Measurements from ENCODE around the gene IFNAR1. TPM values are rescaled to one million over a fixed set of nuclear protein-coding genes. Genes with fewer than 3 reads are reported as not detected.
"Not testable (repeated sequence)": the region's sequence is repeated elsewhere in the genome, so short reads cannot be mapped to it uniquely, and the experiment has no call there.

Gene IFNAR1
- total and polyA plus RNA-seq, 2 donors (not counting 3 experiments of a cell fraction or from before 2014, with no cell fraction given): 16.2 to 47.8 TPM

GRCh38 chr21:33362044-33362555, 37.3 kb downstream of the IFNAR1 start:
- no peak overlapping the region for H2AFZ ChIP-seq (ENCODE audit: low read depth, low read length)
- H3K27ac ChIP-seq (ENCODE audit: insufficient read depth, low read depth, low read length): no peak overlapping the region
- H3K36me3 ChIP-seq (ENCODE audit: control insufficient read depth in 2 of 2, extremely low read depth in 1 of 2, insufficient read depth in 2 of 2, low read length in 2 of 2): no peaks in the 10 kb centered on the region
- H3K9me3 ChIP-seq (replicated peaks; ENCODE audit: control insufficient read depth, insufficient read depth, low read length): peaks cover under 1% of the 10 kb centered on the region
- no peaks in the 10 kb centered on the region for H4K20me1 ChIP-seq (replicated peaks; ENCODE audit: control insufficient read depth, extremely low read depth, insufficient read depth, low read length)
- H3K4me2 ChIP-seq (ENCODE audit: insufficient read depth, low read length): no peak overlapping the region
- TF ChIP-seq POLR2A (IDR thresholded peaks at IDR 0.05; ENCODE audit: low read depth, low read length) (no peak), MYC (IDR thresholded peaks at IDR 0.05; ENCODE audit: low read depth, low read length) (no peak), JUN (IDR thresholded peaks at IDR 0.05; ENCODE audit: borderline replicate concordance, insufficient read depth, insufficient read length, low read depth) (no peak), MAX (IDR thresholded peaks at IDR 0.05; ENCODE audit: insufficient read depth, insufficient read length) (no peak), EZH2 (IDR thresholded peaks at IDR 0.05; ENCODE audit: borderline replicate concordance, low read depth, low read length, severe bottlenecking) (no peak), POLR2AphosphoS5 (IDR thresholded peaks at IDR 0.05; ENCODE audit: insufficient read depth, low read depth, low read length) (no peak), GATA2 (IDR thresholded peaks at IDR 0.05; ENCODE audit: insufficient read depth, insufficient read length, low read depth, low read length) (no peak), FOS (IDR thresholded peaks at IDR 0.05; ENCODE audit: borderline replicate concordance, insufficient read depth, low read length) (no peak)
- TF ChIP-seq, protein P1, sequence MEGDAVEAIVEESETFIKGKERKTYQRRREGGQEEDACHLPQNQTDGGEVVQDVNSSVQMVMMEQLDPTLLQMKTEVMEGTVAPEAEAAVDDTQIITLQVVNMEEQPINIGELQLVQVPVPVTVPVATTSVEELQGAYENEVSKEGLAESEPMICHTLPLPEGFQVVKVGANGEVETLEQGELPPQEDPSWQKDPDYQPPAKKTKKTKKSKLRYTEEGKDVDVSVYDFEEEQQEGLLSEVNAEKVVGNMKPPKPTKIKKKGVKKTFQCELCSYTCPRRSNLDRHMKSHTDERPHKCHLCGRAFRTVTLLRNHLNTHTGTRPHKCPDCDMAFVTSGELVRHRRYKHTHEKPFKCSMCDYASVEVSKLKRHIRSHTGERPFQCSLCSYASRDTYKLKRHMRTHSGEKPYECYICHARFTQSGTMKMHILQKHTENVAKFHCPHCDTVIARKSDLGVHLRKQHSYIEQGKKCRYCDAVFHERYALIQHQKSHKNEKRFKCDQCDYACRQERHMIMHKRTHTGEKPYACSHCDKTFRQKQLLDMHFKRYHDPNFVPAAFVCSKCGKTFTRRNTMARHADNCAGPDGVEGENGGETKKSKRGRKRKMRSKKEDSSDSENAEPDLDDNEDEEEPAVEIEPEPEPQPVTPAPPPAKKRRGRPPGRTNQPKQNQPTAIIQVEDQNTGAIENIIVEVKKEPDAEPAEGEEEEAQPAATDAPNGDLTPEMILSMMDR (IDR thresholded peaks at IDR 0.05; ENCODE audit: extremely low read depth in 1 of 2, insufficient read depth in 1 of 2, low read depth in 1 of 2, low read length in 2 of 2): no peak
- peaks cover 16% of the 10 kb centered on the region for H3K4me1 ChIP-seq (ENCODE audit: control insufficient read depth, extremely low read depth, insufficient read depth, low read length)
- FAIRE-seq: no peak
- DNase-seq (ENCODE audit: low read depth, low spot score): no peak
- no peaks in the 10 kb centered on the region for H3K79me2 ChIP-seq (ENCODE audit: control insufficient read depth, insufficient read depth, low read length)
- POLR2A ChIA-PET: interaction anchor here (2.3 kb wide), 1 partner anchor 37 kb away, joined by 5 read pairs; the partner anchor contains the start of gene IFNAR1
- no peaks in the 10 kb centered on the region for H3K9me1 ChIP-seq (replicated peaks; ENCODE audit: control insufficient read depth, extremely low read depth, insufficient read depth, low read length)
- no peaks in the 10 kb centered on the region for H3K27me3 ChIP-seq (ENCODE audit: control insufficient read depth in 2 of 2, insufficient read depth in 2 of 2, low read length in 2 of 2)
- intact Hi-C loops (cut with micrococcal nuclease): no loop called here
- BruUV-seq (replicated peaks): no TSS peak
- dilution Hi-C loops (cut with MboI; ENCODE audit: extremely low pct_ligation_motif_present, low sequenced_read_pairs): no loop called here
- no peak overlapping the region for H3K4me3 ChIP-seq (replicated peaks in 1 of 3; ENCODE audit: insufficient read depth in 1 of 3, low read depth in 1 of 3, low read length in 3 of 3)
- no peak overlapping the region for H3K9ac ChIP-seq (replicated peaks; ENCODE audit: extremely low read depth, insufficient read depth, low read length)
- CTCF ChIA-PET: interaction anchor here (0.6 to 5.6 kb wide), 41 partner anchors 9 to 244 kb away, joined by 3 to 74 read pairs (median 6); partner anchors contain the start of genes IFNAR1 and IL10RB

DNA sequence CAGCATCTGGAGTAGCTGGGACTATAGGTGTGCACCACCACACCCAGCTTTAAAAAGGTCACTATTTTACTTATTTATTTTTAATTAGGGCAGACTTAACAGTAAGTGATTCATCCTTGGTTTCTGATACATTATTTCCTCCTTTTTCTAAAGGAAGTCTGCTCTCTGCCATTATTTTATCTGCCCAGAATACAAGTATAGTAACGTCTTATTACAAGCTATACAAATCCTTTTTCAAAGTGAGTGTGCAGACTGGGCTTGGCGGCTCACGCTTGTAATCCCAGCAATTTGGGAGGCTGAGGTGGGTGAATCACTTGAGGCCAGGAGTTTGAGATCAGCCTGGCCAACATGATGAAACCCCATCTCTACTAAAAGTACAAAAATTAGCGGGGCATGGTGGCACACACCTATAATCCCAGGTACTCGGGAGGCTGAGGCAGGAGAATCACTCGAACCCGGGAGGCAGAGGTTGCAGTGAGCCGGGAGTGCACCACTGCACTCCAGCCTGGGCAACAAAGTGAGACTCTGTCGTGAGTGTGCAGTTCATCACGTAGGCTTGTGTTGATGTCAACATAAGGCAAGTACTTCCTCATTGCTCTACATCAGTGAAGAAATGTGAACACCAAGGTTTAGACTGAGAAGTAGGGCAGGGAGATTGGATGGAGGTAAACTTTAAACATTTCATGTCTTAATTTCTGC, 39.3 kb downstream of the IFNAR1 start:
- H3K27me3 ChIP-seq (ENCODE audit: control insufficient read depth in 2 of 2, insufficient read depth in 2 of 2, low read length in 2 of 2); H3K4me3 ChIP-seq (replicated peaks in 1 of 3; ENCODE audit: insufficient read depth in 1 of 3, low read depth in 1 of 3, low read length in 3 of 3); H2AFZ ChIP-seq (ENCODE audit: low read depth, low read length); H3K79me2 ChIP-seq (ENCODE audit: control insufficient read depth, insufficient read depth, low read length); H3K27ac ChIP-seq (ENCODE audit: insufficient read depth, low read depth, low read length); FAIRE-seq; H3K4me2 ChIP-seq (ENCODE audit: insufficient read depth, low read length); H3K9ac ChIP-seq (replicated peaks; ENCODE audit: extremely low read depth, insufficient read depth, low read length); intact Hi-C loops (cut with micrococcal nuclease); BruUV-seq (replicated peaks); DNase-seq (ENCODE audit: low read depth, low spot score); H3K9me1 ChIP-seq (replicated peaks; ENCODE audit: control insufficient read depth, extremely low read depth, insufficient read depth, low read length); dilution Hi-C loops (cut with MboI; ENCODE audit: extremely low pct_ligation_motif_present, low sequenced_read_pairs); H4K20me1 ChIP-seq (replicated peaks; ENCODE audit: control insufficient read depth, extremely low read depth, insufficient read depth, low read length); H3K36me3 ChIP-seq (ENCODE audit: control insufficient read depth in 2 of 2, extremely low read depth in 1 of 2, insufficient read depth in 2 of 2, low read length in 2 of 2); H3K9me3 ChIP-seq (replicated peaks; ENCODE audit: control insufficient read depth, insufficient read depth, low read length): not testable (repeated sequence)
- H3K4me1 ChIP-seq (ENCODE audit: control insufficient read depth, extremely low read depth, insufficient read depth, low read length): peaks cover 16% of the 10 kb centered on the region
- ChIA-PET CTCF (interaction anchor here (0.7 to 1.4 kb wide), 4 partner anchors 36 to 164 kb away, joined by 3 to 6 read pairs (median 4); no protein-coding TSS in a partner anchor), POLR2A (interaction anchor here (1.3 kb wide), 1 partner anchor 65 kb away, joined by 3 read pairs; no protein-coding TSS in a partner anchor)
